Measurements from ENCODE around the gene WDHD1.

- TF ChIP-seq CTCF (IDR thresholded peaks at IDR 0.05) = no peak
- no peak for TF ChIP-seq POLR2A (IDR thresholded peaks at IDR 0.05)
These were observed 82.0 kb downstream of the WDHD1 start for GRCh38 chr14:54944737-54945391.

Measured in uterus (tissue), 2 donors.